Keratinocyte (primary cell): Measurements from ENCODE around the gene MYL12A. TPM values are rescaled to one million over a fixed set of nuclear protein-coding genes. Genes with fewer than 3 reads are reported as not detected.

Source experiments
- DNase-seq: peaks from one replicate; pipeline ENCODE4 v3.0.0-alpha.2; 2011; ENCODE audit warnings: low read depth, missing footprints, low spot score
- FAIRE-seq: peaks from 2 replicates; lab custom pipeline; 2011; peaks lifted over from hg19 to GRCh38; lab: Jason Lieb, UNC
- H2AFZ ChIP-seq: 2 replicates; pipeline ENCODE4 v1.6.0; 2012; ENCODE audit warnings: low read length, control low read depth, inconsistent platforms; ENCODE audit not compliant: control insufficient read depth
- H3K27ac ChIP-seq: 2 replicates; pipeline ENCODE4 v1.5.1; 2011; ENCODE audit warnings: low read length; ENCODE audit not compliant: control insufficient read depth, insufficient read depth
- H3K27me3 ChIP-seq: 3 replicates; pipeline ENCODE4 v1.6.0; 2011; ENCODE audit warnings: low read length; ENCODE audit not compliant: control insufficient read depth, insufficient read depth; ENCODE audit errors: extremely low read depth
- H3K36me3 ChIP-seq, 2 experiments: 2 replicates in 1 of 2; 3 replicates in 1 of 2; pipeline ENCODE4 v1.5.1; 2011; ENCODE audit warnings: low read length in 2 of 2, mild to moderate bottlenecking in 1 of 2; ENCODE audit not compliant: control insufficient read depth in 2 of 2, insufficient read depth in 2 of 2; ENCODE audit errors: extremely low read depth in 1 of 2
- H3K4me1 ChIP-seq: 3 replicates; pipeline ENCODE4 v1.5.1; 2011; ENCODE audit warnings: low read length; ENCODE audit not compliant: control insufficient read depth, insufficient read depth; ENCODE audit errors: extremely low read depth
- H3K4me2 ChIP-seq: 3 replicates; pipeline ENCODE4 v1.6.0; 2011; ENCODE audit warnings: low read depth, low read length; ENCODE audit not compliant: control insufficient read depth, insufficient read depth; ENCODE audit errors: extremely low read depth
- H3K4me3 ChIP-seq, 3 experiments: fragments of 200-600 bp in 1 of 3; sonication (generic) in 1 of 3; 2 replicates in 2 of 3; 3 replicates in 1 of 3; pipeline ENCODE4 v1.5.1; 2011 to 2016; ENCODE audit warnings: low read length in 3 of 3, mild to moderate bottlenecking in 3 of 3, control low read depth in 2 of 3, inconsistent platforms in 1 of 3, low read depth in 1 of 3, mixed read lengths in 1 of 3, mixed run types in 1 of 3, moderate library complexity in 1 of 3; ENCODE audit not compliant: control insufficient read depth in 2 of 3, insufficient read depth in 2 of 3; ENCODE audit errors: extremely low read depth in 1 of 3
- H3K79me2 ChIP-seq: 2 replicates; pipeline ENCODE4 v1.6.0; 2012; ENCODE audit warnings: low read length; ENCODE audit not compliant: control insufficient read depth, insufficient read depth
- H3K9ac ChIP-seq: 3 replicates; pipeline ENCODE4 v1.6.0; 2011; ENCODE audit warnings: low read length; ENCODE audit not compliant: control insufficient read depth, insufficient read depth; ENCODE audit errors: extremely low read depth
- H3K9me1 ChIP-seq: 3 replicates; pipeline ENCODE4 v1.6.0; 2011; ENCODE audit warnings: low read length; ENCODE audit not compliant: control insufficient read depth, insufficient read depth; ENCODE audit errors: extremely low read depth
- H3K9me3 ChIP-seq: 2 replicates; pipeline ENCODE4 v1.5.1; 2012; ENCODE audit warnings: low read depth, low read length; ENCODE audit not compliant: control insufficient read depth
- H4K20me1 ChIP-seq: 3 replicates; pipeline ENCODE4 v1.6.0; 2011; ENCODE audit warnings: low read length; ENCODE audit not compliant: control insufficient read depth, insufficient read depth; ENCODE audit errors: extremely low read depth
- EZH2 ChIP-seq: IDR thresholded peaks from one replicate; pipeline ENCODE4 v1.6.1; 2012; ENCODE audit warnings: inconsistent platforms, mild to moderate bottlenecking, low read length, moderate library complexity
- dilution Hi-C: fragments of 300-500 bp; cut with MboI; formaldehyde crosslinking; loops from one replicate; pipeline ENCODE4 v1.7.0; 2020; ENCODE audit warnings: low sequenced_read_pairs; ENCODE audit not compliant: extremely low pct_ligation_motif_present
- polyA plus RNA-seq, 5 experiments: library from polyadenylated mRNA; depleted of rRNA in 3 of 5; stranded (reverse) in 3 of 5; stranded (forward) in 1 of 5; unstranded in 1 of 5; fragments of >200 nt; gene quantifications; 1 replicate in 1 of 5; 2 replicates in 3 of 5; 3 replicates in 1 of 5; pipeline versions ENCODE4 v1.2.1 to v1.2.3, GENCODE V29; 2011 to 2012; ENCODE audit warnings: missing spikeins in 2 of 5, low read depth in 1 of 5, low replicate concordance in 1 of 5
- TF ChIP-seq, protein P1 (sequence below), 3 experiments: IDR thresholded peaks in 1 of 3; conservative IDR thresholded peaks in 1 of 3; optimal IDR thresholded peaks in 1 of 3; 2 replicates in 2 of 3; 3 replicates in 1 of 3; pipeline versions ENCODE3 to v1.5.1; 2011; ENCODE audit warnings: low read length in 3 of 3, mild to moderate bottlenecking in 3 of 3, moderate library complexity in 2 of 3, control low read depth in 1 of 3, inconsistent platforms in 1 of 3; ENCODE audit not compliant: insufficient read depth in 2 of 3; ENCODE audit errors: extremely low read depth in 1 of 3

Gene MYL12A
- polyA plus RNA-seq, 1 donor (not counting 4 experiments of a cell fraction or from before 2014, with no cell fraction given) = 759 TPM

- H3K9me3 ChIP-seq = no peaks in the 10 kb centered on the region
- no peak overlapping the region for H3K4me3 ChIP-seq
- FAIRE-seq (no peak), DNase-seq (no peak)
- TF ChIP-seq, protein P1, sequence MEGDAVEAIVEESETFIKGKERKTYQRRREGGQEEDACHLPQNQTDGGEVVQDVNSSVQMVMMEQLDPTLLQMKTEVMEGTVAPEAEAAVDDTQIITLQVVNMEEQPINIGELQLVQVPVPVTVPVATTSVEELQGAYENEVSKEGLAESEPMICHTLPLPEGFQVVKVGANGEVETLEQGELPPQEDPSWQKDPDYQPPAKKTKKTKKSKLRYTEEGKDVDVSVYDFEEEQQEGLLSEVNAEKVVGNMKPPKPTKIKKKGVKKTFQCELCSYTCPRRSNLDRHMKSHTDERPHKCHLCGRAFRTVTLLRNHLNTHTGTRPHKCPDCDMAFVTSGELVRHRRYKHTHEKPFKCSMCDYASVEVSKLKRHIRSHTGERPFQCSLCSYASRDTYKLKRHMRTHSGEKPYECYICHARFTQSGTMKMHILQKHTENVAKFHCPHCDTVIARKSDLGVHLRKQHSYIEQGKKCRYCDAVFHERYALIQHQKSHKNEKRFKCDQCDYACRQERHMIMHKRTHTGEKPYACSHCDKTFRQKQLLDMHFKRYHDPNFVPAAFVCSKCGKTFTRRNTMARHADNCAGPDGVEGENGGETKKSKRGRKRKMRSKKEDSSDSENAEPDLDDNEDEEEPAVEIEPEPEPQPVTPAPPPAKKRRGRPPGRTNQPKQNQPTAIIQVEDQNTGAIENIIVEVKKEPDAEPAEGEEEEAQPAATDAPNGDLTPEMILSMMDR (optimal IDR thresholded peaks at IDR 0.05 in 1 of 3, IDR thresholded peaks at IDR 0.05 in 1 of 3, conservative IDR thresholded peaks at IDR 0.05 in 1 of 3; ENCODE audit: extremely low read depth in 1 of 3, insufficient read depth in 2 of 3, low read length in 3 of 3) = no peak
- no peak for TF ChIP-seq EZH2
- no peak overlapping the region for H3K27ac ChIP-seq
- peaks cover 28% of the 10 kb centered on the region for H3K79me2 ChIP-seq
- H3K36me3 ChIP-seq = peaks cover 11 to 40% of the 10 kb centered on the region in 2 experiments
- H4K20me1 ChIP-seq = no peaks in the 10 kb centered on the region
- H2AFZ ChIP-seq = no peak overlapping the region
- H3K9ac ChIP-seq = no peak overlapping the region
- no peaks in the 10 kb centered on the region for H3K27me3 ChIP-seq
- dilution Hi-C loops = no loop called here
- no peak overlapping the region for H3K4me2 ChIP-seq
- H3K4me1 ChIP-seq = peaks cover 6% of the 10 kb centered on the region
- H3K9me1 ChIP-seq = peaks cover 3% of the 10 kb centered on the region
Observed at GRCh38 chr18:3256693-3257626, 9.4 kb downstream of the MYL12A start.

- Histone ChIP-seq H3K4me1 (peaks cover 6% of the 10 kb centered on the region), H3K4me2 (no peak overlapping the region), H3K9ac (no peak overlapping the region), H3K9me1 (peaks cover 3% of the 10 kb centered on the region), H3K4me3 (no peak overlapping the region), H4K20me1 (no peaks in the 10 kb centered on the region), H2AFZ (no peak overlapping the region), H3K27me3 (no peaks in the 10 kb centered on the region), H3K36me3 (peaks cover 9 to 40% of the 10 kb centered on the region in 2 experiments), H3K27ac (no peak overlapping the region), H3K9me3 (no peaks in the 10 kb centered on the region), H3K79me2 (peaks cover 30% of the 10 kb centered on the region)
- DNase-seq (no peak), FAIRE-seq (no peak)
- dilution Hi-C loops = no loop called here
- TF ChIP-seq, protein P1 (optimal IDR thresholded peaks at IDR 0.05 in 1 of 3, IDR thresholded peaks at IDR 0.05 in 1 of 3, conservative IDR thresholded peaks at IDR 0.05 in 1 of 3; ENCODE audit: extremely low read depth in 1 of 3, insufficient read depth in 2 of 3, low read length in 3 of 3) = no peak
- TF ChIP-seq EZH2 = no peak
Observed at GRCh38 chr18:3257627-3258120, 10.1 kb downstream of the MYL12A start.
